ENCODE results near the gene RXRG.

RXRG gene

GRCh38 chr1:165409657-165410358 lies 35.1 kb downstream of the RXRG start:
- no peak overlapping the region for H3K4me2 ChIP-seq (ENCODE audit: low read length)
- TF ChIP-seq EZH2phosphoT487 (IDR thresholded peaks at IDR 0.05; ENCODE audit: borderline replicate concordance, low read length): no peak
- TF ChIP-seq, protein P1, sequence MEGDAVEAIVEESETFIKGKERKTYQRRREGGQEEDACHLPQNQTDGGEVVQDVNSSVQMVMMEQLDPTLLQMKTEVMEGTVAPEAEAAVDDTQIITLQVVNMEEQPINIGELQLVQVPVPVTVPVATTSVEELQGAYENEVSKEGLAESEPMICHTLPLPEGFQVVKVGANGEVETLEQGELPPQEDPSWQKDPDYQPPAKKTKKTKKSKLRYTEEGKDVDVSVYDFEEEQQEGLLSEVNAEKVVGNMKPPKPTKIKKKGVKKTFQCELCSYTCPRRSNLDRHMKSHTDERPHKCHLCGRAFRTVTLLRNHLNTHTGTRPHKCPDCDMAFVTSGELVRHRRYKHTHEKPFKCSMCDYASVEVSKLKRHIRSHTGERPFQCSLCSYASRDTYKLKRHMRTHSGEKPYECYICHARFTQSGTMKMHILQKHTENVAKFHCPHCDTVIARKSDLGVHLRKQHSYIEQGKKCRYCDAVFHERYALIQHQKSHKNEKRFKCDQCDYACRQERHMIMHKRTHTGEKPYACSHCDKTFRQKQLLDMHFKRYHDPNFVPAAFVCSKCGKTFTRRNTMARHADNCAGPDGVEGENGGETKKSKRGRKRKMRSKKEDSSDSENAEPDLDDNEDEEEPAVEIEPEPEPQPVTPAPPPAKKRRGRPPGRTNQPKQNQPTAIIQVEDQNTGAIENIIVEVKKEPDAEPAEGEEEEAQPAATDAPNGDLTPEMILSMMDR (IDR thresholded peaks at IDR 0.05; ENCODE audit: low read depth, low read length, poor library complexity, severe bottlenecking): no peak
- no peaks in the 10 kb centered on the region for H3K4me1 ChIP-seq (ENCODE audit: control insufficient read depth, low read length)
- no peak overlapping the region for H3K4me3 ChIP-seq (ENCODE audit: low read length)
- no peaks in the 10 kb centered on the region for H3K9me2 ChIP-seq (replicated peaks; ENCODE audit: control insufficient read depth, low read length)
- no peaks in the 10 kb centered on the region for H3F3A ChIP-seq (ENCODE audit: control insufficient read depth, insufficient read depth)
- H3K9me3 ChIP-seq (ENCODE audit: control insufficient read depth, insufficient read depth, low read length): no peaks in the 10 kb centered on the region
- no peaks in the 10 kb centered on the region for H3K36me3 ChIP-seq (ENCODE audit: control insufficient read depth, low read length)
- no peak overlapping the region for H3K27ac ChIP-seq (ENCODE audit: low read depth, low read length)
- H3K27me3 ChIP-seq (ENCODE audit: control insufficient read depth, low read length): peaks cover 82% of the 10 kb centered on the region
- H4K20me1 ChIP-seq (ENCODE audit: control insufficient read depth, insufficient read depth, low read depth, low read length): 0 out of 2 replicates have a peak, but pooled peaks cover 4% of the 10 kb centered on the region
- no peaks in the 10 kb centered on the region for H3K79me2 ChIP-seq (ENCODE audit: control insufficient read depth, low read length)

GRCh38 chr1:165408518-165408917 lies 36.4 kb downstream of the RXRG start:
- no peaks in the 10 kb centered on the region for H3K9me2 ChIP-seq (replicated peaks; ENCODE audit: control insufficient read depth, low read length)
- no peak overlapping the region for H3K4me2 ChIP-seq (ENCODE audit: low read length)
- H3K4me3 ChIP-seq (ENCODE audit: low read length): no peak overlapping the region
- no peaks in the 10 kb centered on the region for H3K79me2 ChIP-seq (ENCODE audit: control insufficient read depth, low read length)
- H3K27ac ChIP-seq (ENCODE audit: low read depth, low read length): no peak overlapping the region
- H3K27me3 ChIP-seq (ENCODE audit: control insufficient read depth, low read length): peaks cover 84% of the 10 kb centered on the region
- H3K9me3 ChIP-seq (ENCODE audit: control insufficient read depth, insufficient read depth, low read length): no peaks in the 10 kb centered on the region
- H3F3A ChIP-seq (ENCODE audit: control insufficient read depth, insufficient read depth): no peaks in the 10 kb centered on the region
- H3K4me1 ChIP-seq (ENCODE audit: control insufficient read depth, low read length): no peaks in the 10 kb centered on the region
- 0 out of 2 replicates have a peak, but pooled peaks cover 4% of the 10 kb centered on the region for H4K20me1 ChIP-seq (ENCODE audit: control insufficient read depth, insufficient read depth, low read depth, low read length)
- TF ChIP-seq, protein P1 (IDR thresholded peaks at IDR 0.05; ENCODE audit: low read depth, low read length, poor library complexity, severe bottlenecking): peak; percentile 52
- no peak for TF ChIP-seq EZH2phosphoT487 (IDR thresholded peaks at IDR 0.05; ENCODE audit: borderline replicate concordance, low read length)
- no peaks in the 10 kb centered on the region for H3K36me3 ChIP-seq (ENCODE audit: control insufficient read depth, low read length)

DNA sequence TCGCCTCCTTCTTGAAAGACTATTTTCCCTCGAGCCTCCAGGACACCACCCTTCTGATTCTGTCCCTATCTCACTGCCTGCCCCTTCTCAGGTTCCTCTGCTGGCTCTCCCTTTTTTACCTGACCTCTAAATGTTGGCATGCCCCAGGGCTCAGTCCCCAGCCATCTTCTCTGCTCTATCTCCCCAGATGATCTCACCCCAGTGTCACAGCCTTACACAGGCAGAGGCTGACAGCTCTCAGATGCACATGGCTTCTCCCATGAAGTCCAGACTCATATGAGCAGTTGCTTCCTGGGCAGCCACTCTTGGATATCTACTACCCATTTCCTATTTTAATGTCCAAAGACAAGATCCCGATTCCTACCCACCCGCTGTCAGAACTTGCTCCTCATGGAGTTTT lies 37.5 kb downstream of the RXRG start:
- Histone ChIP-seq H3K9me2 (replicated peaks; ENCODE audit: control insufficient read depth, low read length) (no peaks in the 10 kb centered on the region), H3K4me2 (ENCODE audit: low read length) (no peak overlapping the region), H3K79me2 (ENCODE audit: control insufficient read depth, low read length) (no peaks in the 10 kb centered on the region), H3F3A (ENCODE audit: control insufficient read depth, insufficient read depth) (no peaks in the 10 kb centered on the region), H3K4me3 (ENCODE audit: low read length) (no peak overlapping the region), H3K9me3 (ENCODE audit: control insufficient read depth, insufficient read depth, low read length) (no peaks in the 10 kb centered on the region), H4K20me1 (ENCODE audit: control insufficient read depth, insufficient read depth, low read depth, low read length) (peaks cover 4% of the 10 kb centered on the region; the same call in 1 of the 2 replicates), H3K27me3 (ENCODE audit: control insufficient read depth, low read length) (peaks cover 88% of the 10 kb centered on the region), H3K4me1 (ENCODE audit: control insufficient read depth, low read length) (no peaks in the 10 kb centered on the region), H3K27ac (ENCODE audit: low read depth, low read length) (no peak overlapping the region), H3K36me3 (ENCODE audit: control insufficient read depth, low read length) (no peaks in the 10 kb centered on the region)
- TF ChIP-seq EZH2phosphoT487 (IDR thresholded peaks at IDR 0.05; ENCODE audit: borderline replicate concordance, low read length): no peak
- TF ChIP-seq, protein P1 (IDR thresholded peaks at IDR 0.05; ENCODE audit: low read depth, low read length, poor library complexity, severe bottlenecking): no peak
